ENCODE results near the gene TULP4.

Gene TULP4

DNA sequence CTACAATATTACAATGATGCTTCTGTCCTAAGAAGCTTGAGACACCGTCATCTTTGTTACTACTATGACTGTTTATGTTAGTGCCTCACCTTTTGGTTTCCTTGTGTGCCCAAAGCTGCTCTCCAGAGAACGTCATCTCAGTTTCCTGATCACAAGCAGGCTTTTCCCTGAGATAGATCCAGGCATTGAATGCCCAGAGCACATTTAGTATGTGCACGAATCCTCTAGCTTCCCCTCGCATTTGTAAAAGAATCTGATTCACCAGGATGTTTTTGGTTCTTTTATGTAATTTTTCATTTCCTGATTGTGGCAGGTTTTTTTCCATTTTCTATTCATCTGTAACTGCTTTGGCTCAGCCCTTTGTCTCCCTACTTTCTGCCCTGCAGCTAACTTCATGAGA lies 147.5 kb downstream of the TULP4 start:
- no CpG with 5 or more reads among the region's 4 CpGs for WGBS (ENCODE audit: extremely low coverage, insufficient coverage, insufficient read length)
- H3K79me1 ChIP-seq (ENCODE audit: low read length): no peaks in the 10 kb centered on the region
- no peak for DNase-seq

DNA sequence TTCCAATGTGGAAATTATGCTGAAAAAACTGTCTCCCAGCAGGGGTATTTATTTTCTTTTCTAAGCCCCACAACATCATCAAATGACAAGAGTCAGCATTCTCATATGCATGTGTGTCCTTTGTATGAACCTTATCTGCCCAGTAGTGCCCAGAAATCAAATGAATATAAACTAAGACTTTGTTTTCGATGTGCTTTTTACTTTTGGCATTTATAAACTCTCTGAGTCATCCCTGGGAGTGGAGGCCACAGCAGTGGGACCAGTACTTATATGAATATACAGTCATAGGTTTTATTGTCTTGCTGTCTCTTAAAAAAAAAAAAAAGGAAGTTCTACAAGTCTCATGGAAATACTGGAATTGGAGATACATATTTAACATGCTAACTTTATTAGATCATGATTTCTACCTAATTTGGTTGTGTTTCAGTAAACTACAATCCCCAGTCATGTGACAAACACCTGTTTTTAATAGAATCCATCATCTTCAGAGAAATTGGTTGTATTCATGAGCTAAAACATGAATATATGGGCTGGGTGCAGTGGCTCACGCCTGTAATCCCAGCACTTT lies 148.4 kb downstream of the TULP4 start:
- no peaks in the 10 kb centered on the region for H3K79me2 ChIP-seq (ENCODE audit: control insufficient read depth, insufficient read depth, low read length, poor library complexity)
- no peaks in the 10 kb centered on the region for H3K4me1 ChIP-seq (ENCODE audit: control insufficient read depth in 1 of 2, insufficient read depth in 2 of 2, low read length in 2 of 2)
- no peak overlapping the region for H2BK12ac ChIP-seq (ENCODE audit: low read length)
- H4K8ac ChIP-seq (ENCODE audit: low read depth, low read length): no peak overlapping the region
- H2AK5ac ChIP-seq (ENCODE audit: low read length): no peak overlapping the region
- no peak for DNase-seq
- H3K18ac ChIP-seq (ENCODE audit: low read length): no peak overlapping the region
- H3K23ac ChIP-seq (ENCODE audit: low read length): no peak overlapping the region
- H4K12ac ChIP-seq (ENCODE audit: low read depth, low read length): no peak overlapping the region
- H3K36me3 ChIP-seq (ENCODE audit: control insufficient read depth in 1 of 2, insufficient read depth in 2 of 2, low read length in 2 of 2): peaks cover 11 to 17% of the 10 kb centered on the region in 2 experiments
- no peaks in the 10 kb centered on the region for H3K9me3 ChIP-seq (ENCODE audit: insufficient read depth, low read depth, low read length)
- no CpG with 5 or more reads among the region's 2 CpGs for WGBS (ENCODE audit: extremely low coverage, insufficient coverage, insufficient read length)
- H2AFZ ChIP-seq (ENCODE audit: insufficient read depth, low read length, poor library complexity): no peak overlapping the region
- no peaks in the 10 kb centered on the region for H3K27me3 ChIP-seq (ENCODE audit: insufficient read depth, low read length)
- no peak overlapping the region for H3K4ac ChIP-seq (ENCODE audit: low read depth, low read length)
- H3K27ac ChIP-seq (ENCODE audit: low read depth, low read length): no peak overlapping the region
- H3K4me2 ChIP-seq (ENCODE audit: low read length): no peak overlapping the region
- no peak overlapping the region for H4K91ac ChIP-seq (ENCODE audit: low read depth, low read length)
- no peak overlapping the region for H3K9ac ChIP-seq (ENCODE audit: low read length)
- H3K14ac ChIP-seq (ENCODE audit: low read length): no peak overlapping the region
- H2BK5ac ChIP-seq (ENCODE audit: low read depth, low read length, poor library complexity): no peak overlapping the region
- H3K4me3 ChIP-seq (ENCODE audit: low read depth, low read length): no peak overlapping the region
- no peak overlapping the region for H2BK120ac ChIP-seq (ENCODE audit: insufficient read depth, low read length, poor library complexity)
- H3K79me1 ChIP-seq (ENCODE audit: low read length): no peaks in the 10 kb centered on the region

More for the DNA sequence above, 147.5 kb downstream of the TULP4 start:
- no peak overlapping the region for H3K23ac ChIP-seq (ENCODE audit: low read length)
- H2AK5ac ChIP-seq (ENCODE audit: low read length): no peak overlapping the region
- no peaks in the 10 kb centered on the region for H3K4me1 ChIP-seq (ENCODE audit: control insufficient read depth in 1 of 2, insufficient read depth in 2 of 2, low read length in 2 of 2)
- H2BK120ac ChIP-seq (ENCODE audit: insufficient read depth, low read length, poor library complexity): no peak overlapping the region
- H3K18ac ChIP-seq (ENCODE audit: low read length): no peak overlapping the region
- no peak overlapping the region for H2BK5ac ChIP-seq (ENCODE audit: low read depth, low read length, poor library complexity)
- no peak overlapping the region for H4K12ac ChIP-seq (ENCODE audit: low read depth, low read length)
- H2AFZ ChIP-seq (ENCODE audit: insufficient read depth, low read length, poor library complexity): no peak overlapping the region
- H3K27me3 ChIP-seq (ENCODE audit: insufficient read depth, low read length): no peaks in the 10 kb centered on the region
- no peak overlapping the region for H3K27ac ChIP-seq (ENCODE audit: low read depth, low read length)
- no peaks in the 10 kb centered on the region for H3K9me3 ChIP-seq (ENCODE audit: insufficient read depth, low read depth, low read length)
- H3K79me2 ChIP-seq (ENCODE audit: control insufficient read depth, insufficient read depth, low read length, poor library complexity): no peaks in the 10 kb centered on the region
- H4K91ac ChIP-seq (ENCODE audit: low read depth, low read length): no peak overlapping the region
- H4K8ac ChIP-seq (ENCODE audit: low read depth, low read length): no peak overlapping the region
- H2BK12ac ChIP-seq (ENCODE audit: low read length): no peak overlapping the region
- no peak overlapping the region for H3K14ac ChIP-seq (ENCODE audit: low read length)
- H3K4me3 ChIP-seq (ENCODE audit: low read depth, low read length): no peak overlapping the region
- H3K9ac ChIP-seq (ENCODE audit: low read length): no peak overlapping the region
- H3K4me2 ChIP-seq (ENCODE audit: low read length): no peak overlapping the region
- peaks cover 11 to 17% of the 10 kb centered on the region in 2 experiments for H3K36me3 ChIP-seq (ENCODE audit: control insufficient read depth in 1 of 2, insufficient read depth in 2 of 2, low read length in 2 of 2)
- no peak overlapping the region for H3K4ac ChIP-seq (ENCODE audit: low read depth, low read length)

DNA sequence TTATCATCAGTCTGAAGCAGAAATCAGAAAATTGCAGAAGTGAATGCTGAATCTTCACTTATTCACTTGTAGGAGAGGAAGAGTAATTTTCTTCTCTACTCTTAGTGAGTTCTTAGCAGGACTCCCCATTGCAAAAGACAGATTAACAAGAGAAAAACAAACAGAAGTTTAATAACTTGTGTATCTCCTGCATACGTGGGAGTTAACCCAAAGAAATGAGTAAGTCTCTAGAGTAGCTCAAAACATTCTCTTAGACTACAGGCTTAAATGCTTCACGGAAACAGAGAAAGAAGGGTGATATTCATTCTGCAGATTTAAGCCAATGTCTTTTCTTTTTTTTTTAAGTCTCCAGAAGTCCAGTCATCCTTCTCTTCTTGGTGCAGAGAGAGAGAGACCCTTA lies 149.7 kb downstream of the TULP4 start:
- Histone ChIP-seq H3K23ac (ENCODE audit: low read length) (no peak overlapping the region), H2BK12ac (ENCODE audit: low read length) (no peak overlapping the region), H2BK5ac (ENCODE audit: low read depth, low read length, poor library complexity) (no peak overlapping the region), H3K4me1 (ENCODE audit: control insufficient read depth in 1 of 2, insufficient read depth in 2 of 2, low read length in 2 of 2) (no peaks in the 10 kb centered on the region), H4K8ac (ENCODE audit: low read depth, low read length) (no peak overlapping the region), H3K36me3 (ENCODE audit: control insufficient read depth in 1 of 2, insufficient read depth in 2 of 2, low read length in 2 of 2) (peaks cover 11 to 17% of the 10 kb centered on the region in 2 experiments), H4K91ac (ENCODE audit: low read depth, low read length) (no peak overlapping the region), H2AK5ac (ENCODE audit: low read length) (no peak overlapping the region), H3K79me2 (ENCODE audit: control insufficient read depth, insufficient read depth, low read length, poor library complexity) (no peaks in the 10 kb centered on the region), H3K27ac (ENCODE audit: low read depth, low read length) (no peak overlapping the region), H3K79me1 (ENCODE audit: low read length) (no peaks in the 10 kb centered on the region), H3K4me3 (ENCODE audit: low read depth, low read length) (no peak overlapping the region), H3K9ac (ENCODE audit: low read length) (no peak overlapping the region), H3K14ac (ENCODE audit: low read length) (no peak overlapping the region), H3K27me3 (ENCODE audit: insufficient read depth, low read length) (no peaks in the 10 kb centered on the region), H2AFZ (ENCODE audit: insufficient read depth, low read length, poor library complexity) (no peak overlapping the region), H2BK120ac (ENCODE audit: insufficient read depth, low read length, poor library complexity) (no peak overlapping the region), H3K18ac (ENCODE audit: low read length) (no peak overlapping the region), H4K12ac (ENCODE audit: low read depth, low read length) (no peak overlapping the region), H3K4ac (ENCODE audit: low read depth, low read length) (no peak overlapping the region), H3K9me3 (ENCODE audit: insufficient read depth, low read depth, low read length) (no peaks in the 10 kb centered on the region), H3K4me2 (ENCODE audit: low read length) (no peak overlapping the region)
- DNase-seq: no peak
- WGBS (ENCODE audit: extremely low coverage, insufficient coverage, insufficient read length): no CpG with 5 or more reads among the region's 2 CpGs

DNA sequence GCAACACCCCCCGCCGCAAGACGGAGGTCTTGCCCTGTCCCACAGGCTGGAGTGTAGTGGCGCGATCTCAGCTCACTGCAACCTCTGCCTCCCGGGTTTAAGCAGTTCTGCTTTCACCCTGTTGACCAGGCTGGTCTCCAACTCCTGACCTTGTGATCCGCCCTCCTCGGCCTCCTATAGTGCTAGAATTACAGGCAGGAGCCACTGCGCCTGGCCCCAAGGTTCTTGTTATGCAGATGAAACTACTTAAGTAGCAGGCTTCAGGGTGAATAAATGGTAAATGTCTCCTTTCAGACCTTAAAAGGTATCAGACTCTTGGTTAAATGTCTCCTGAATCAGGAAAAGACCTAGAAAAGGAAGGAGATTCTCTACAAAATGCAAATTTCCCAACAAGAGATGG lies 152.2 kb downstream of the TULP4 start:
- no peaks in the 10 kb centered on the region for H3K79me2 ChIP-seq (ENCODE audit: control insufficient read depth, insufficient read depth, low read length, poor library complexity)
- H2AFZ ChIP-seq (ENCODE audit: insufficient read depth, low read length, poor library complexity): no peak overlapping the region
- no peak overlapping the region for H3K4ac ChIP-seq (ENCODE audit: low read depth, low read length)
- no peak overlapping the region for H4K91ac ChIP-seq (ENCODE audit: low read depth, low read length)
- no peak overlapping the region for H3K4me3 ChIP-seq (ENCODE audit: low read depth, low read length)
- no peak for DNase-seq
- H3K23ac ChIP-seq (ENCODE audit: low read length): no peak overlapping the region
- H2BK12ac ChIP-seq (ENCODE audit: low read length): no peak overlapping the region
- H3K9me3 ChIP-seq (ENCODE audit: insufficient read depth, low read depth, low read length): no peaks in the 10 kb centered on the region
- no peak overlapping the region for H3K4me2 ChIP-seq (ENCODE audit: low read length)
- H3K79me1 ChIP-seq (ENCODE audit: low read length): no peaks in the 10 kb centered on the region
- H4K12ac ChIP-seq (ENCODE audit: low read depth, low read length): no peak overlapping the region
- no peaks in the 10 kb centered on the region for H3K4me1 ChIP-seq (ENCODE audit: control insufficient read depth in 1 of 2, insufficient read depth in 2 of 2, low read length in 2 of 2)
- H3K9ac ChIP-seq (ENCODE audit: low read length): no peak overlapping the region
- no peak overlapping the region for H4K8ac ChIP-seq (ENCODE audit: low read depth, low read length)
- no peak overlapping the region for H2BK120ac ChIP-seq (ENCODE audit: insufficient read depth, low read length, poor library complexity)
- no peak overlapping the region for H3K18ac ChIP-seq (ENCODE audit: low read length)
- H3K36me3 ChIP-seq (ENCODE audit: control insufficient read depth in 1 of 2, insufficient read depth in 2 of 2, low read length in 2 of 2): peaks cover 10 to 16% of the 10 kb centered on the region in 2 experiments
- H3K27ac ChIP-seq (ENCODE audit: low read depth, low read length): no peak overlapping the region
- no CpG with 5 or more reads among the region's 9 CpGs for WGBS (ENCODE audit: extremely low coverage, insufficient coverage, insufficient read length)
- no peak overlapping the region for H2BK5ac ChIP-seq (ENCODE audit: low read depth, low read length, poor library complexity)
- H3K14ac ChIP-seq (ENCODE audit: low read length): no peak overlapping the region
- H3K27me3 ChIP-seq (ENCODE audit: insufficient read depth, low read length): no peaks in the 10 kb centered on the region
- no peak overlapping the region for H2AK5ac ChIP-seq (ENCODE audit: low read length)
